ENCODE measurements around the gene MYO5A. TPM values are rescaled to one million over a fixed set of nuclear protein-coding genes. Genes with fewer than 3 reads are reported as not detected.

Gene MYO5A
- total and polyA plus RNA-seq, 2 donors (not counting 1 experiment from before 2014, with no cell fraction given), result 32.9 to 41.9 TPM

- no peaks in the 10 kb centered on the region for H3K36me3 ChIP-seq (ENCODE audit: control insufficient read depth, insufficient read depth, low read length)
Observed at GRCh38 chr15:52290800-52291199, 237.9 kb downstream of the MYO5A start.

GRCh38 chr15:52290329-52290728 is 238.4 kb downstream of the MYO5A start:
- Histone ChIP-seq H3K9me3 (ENCODE audit: control insufficient read depth, insufficient read depth, low read depth, low read length) (no peaks in the 10 kb centered on the region), H3K27me3 (ENCODE audit: control insufficient read depth, insufficient read depth, low read length) (peaks cover 28% of the 10 kb centered on the region), H3K4me1 (ENCODE audit: control insufficient read depth, extremely low read depth, insufficient read depth, low read length) (no peaks in the 10 kb centered on the region), H3K4me3 (replicated peaks in 1 of 4; ENCODE audit: control extremely low read depth in 1 of 4, insufficient read depth in 1 of 4, low read depth in 3 of 4, low read length in 4 of 4) (no peak overlapping the region), H3K27ac (ENCODE audit: insufficient read depth, low read length) (no peak overlapping the region), H3K79me2 (ENCODE audit: control insufficient read depth, insufficient read depth, low read length) (no peaks in the 10 kb centered on the region), H4K20me1 (ENCODE audit: control insufficient read depth, extremely low read depth, insufficient read depth, low read length) (no peaks in the 10 kb centered on the region), H3K4me2 (ENCODE audit: extremely low read depth, insufficient read depth, low read length) (no peak overlapping the region), H2AFZ (ENCODE audit: low read length) (no peak overlapping the region), H3K9ac (ENCODE audit: insufficient read depth, low read length) (no peak overlapping the region), H3K36me3 (ENCODE audit: control insufficient read depth, insufficient read depth, low read length) (no peaks in the 10 kb centered on the region)
- no peak for TF ChIP-seq EZH2 (IDR thresholded peaks at IDR 0.05; ENCODE audit: low read length, missing control alignments)
- no peak for TF ChIP-seq CTCF (conservative IDR thresholded peaks at IDR 0.05 in 1 of 2, IDR thresholded peaks at IDR 0.05 in 1 of 2; ENCODE audit: low read depth in 1 of 2, low read length in 2 of 2)
- no peak for DNase-seq (ENCODE audit: low read depth in 2 of 2)

More at GRCh38 chr15:52290800-52291199, 237.9 kb downstream of the MYO5A start:
- H2AFZ ChIP-seq (ENCODE audit: low read length), result no peak overlapping the region
- no peak overlapping the region for H3K4me3 ChIP-seq (replicated peaks in 1 of 4; ENCODE audit: control extremely low read depth in 1 of 4, insufficient read depth in 1 of 4, low read depth in 3 of 4, low read length in 4 of 4)
- H3K27ac ChIP-seq (ENCODE audit: insufficient read depth, low read length), result no peak overlapping the region
- no peaks in the 10 kb centered on the region for H3K79me2 ChIP-seq (ENCODE audit: control insufficient read depth, insufficient read depth, low read length)
- no peaks in the 10 kb centered on the region for H3K4me1 ChIP-seq (ENCODE audit: control insufficient read depth, extremely low read depth, insufficient read depth, low read length)
- no peak for DNase-seq (ENCODE audit: low read depth in 2 of 2)
- H3K9ac ChIP-seq (ENCODE audit: insufficient read depth, low read length), result no peak overlapping the region
- peaks cover 30% of the 10 kb centered on the region for H3K27me3 ChIP-seq (ENCODE audit: control insufficient read depth, insufficient read depth, low read length)
- TF ChIP-seq CTCF (conservative IDR thresholded peaks at IDR 0.05 in 1 of 2, IDR thresholded peaks at IDR 0.05 in 1 of 2; ENCODE audit: low read depth in 1 of 2, low read length in 2 of 2), result no peak
- TF ChIP-seq EZH2 (IDR thresholded peaks at IDR 0.05; ENCODE audit: low read length, missing control alignments), result no peak
- no peaks in the 10 kb centered on the region for H3K9me3 ChIP-seq (ENCODE audit: control insufficient read depth, insufficient read depth, low read depth, low read length)
- H4K20me1 ChIP-seq (ENCODE audit: control insufficient read depth, extremely low read depth, insufficient read depth, low read length), result no peaks in the 10 kb centered on the region
- H3K4me2 ChIP-seq (ENCODE audit: extremely low read depth, insufficient read depth, low read length), result no peak overlapping the region

GRCh38 chr15:52289629-52290081 is 239.0 kb downstream of the MYO5A start:
- Histone ChIP-seq H2AFZ (ENCODE audit: low read length) (no peak overlapping the region), H3K27ac (ENCODE audit: insufficient read depth, low read length) (no peak overlapping the region), H3K4me2 (ENCODE audit: extremely low read depth, insufficient read depth, low read length) (no peak overlapping the region), H3K36me3 (ENCODE audit: control insufficient read depth, insufficient read depth, low read length) (no peaks in the 10 kb centered on the region), H3K4me3 (replicated peaks in 1 of 4; ENCODE audit: control extremely low read depth in 1 of 4, insufficient read depth in 1 of 4, low read depth in 3 of 4, low read length in 4 of 4) (no peak overlapping the region), H3K27me3 (ENCODE audit: control insufficient read depth, insufficient read depth, low read length) (peaks cover 22% of the 10 kb centered on the region), H3K4me1 (ENCODE audit: control insufficient read depth, extremely low read depth, insufficient read depth, low read length) (no peaks in the 10 kb centered on the region), H3K9me3 (ENCODE audit: control insufficient read depth, insufficient read depth, low read depth, low read length) (no peaks in the 10 kb centered on the region), H4K20me1 (ENCODE audit: control insufficient read depth, extremely low read depth, insufficient read depth, low read length) (no peaks in the 10 kb centered on the region), H3K9ac (ENCODE audit: insufficient read depth, low read length) (no peak overlapping the region), H3K79me2 (ENCODE audit: control insufficient read depth, insufficient read depth, low read length) (no peaks in the 10 kb centered on the region)
- DNase-seq (ENCODE audit: low read depth in 2 of 2), result peak in 1 of 2 donors; percentile 37
- TF ChIP-seq EZH2 (IDR thresholded peaks at IDR 0.05; ENCODE audit: low read length, missing control alignments) (no peak), CTCF (conservative IDR thresholded peaks at IDR 0.05 in 1 of 2, IDR thresholded peaks at IDR 0.05 in 1 of 2; ENCODE audit: low read depth in 1 of 2, low read length in 2 of 2) (no peak)

All from fibroblast of lung (primary cell).